Pancreas (tissue), 10 donors: ENCODE measurements around the gene CAPN14. TPM values are rescaled to one million over a fixed set of nuclear protein-coding genes. Genes with fewer than 3 reads are reported as not detected.

Source experiments
- ATAC-seq, 4 donors: fragments of 200-7000 bp; cut with Tn5 transposase; one replicate each; pipeline versions ENCODE4 v1.8.0 to v1.9.1; 2020; ENCODE audit warnings: mild to moderate bottlenecking in 4 of 4, moderate library complexity in 4 of 4
- DNase-seq, 6 donors: peaks; one replicate each; pipeline ENCODE4 v3.0.0-alpha.2; 2020
- FAIRE-seq: peaks from 2 replicates; lab custom pipeline; 2012; peaks lifted over from hg19 to GRCh38; lab: Jason Lieb, UNC
- H3K27ac ChIP-seq, 4 donors: fragments of 200-600 bp; sonication (generic); 1 replicate in 3 of 4; 2 replicates in 1 of 4; pipeline versions ENCODE4 v1.5.0 to v1.8.0; 2020
- H3K27me3 ChIP-seq, 4 donors: fragments of 200-600 bp; one replicate each; pipeline ENCODE4 v1.8.0; 2021
- H3K36me3 ChIP-seq, 3 donors: fragments of 200-600 bp; sonication (generic) in 1 of 3; one replicate each; pipeline versions ENCODE4 v1.5.0 to v1.8.0; 2020 to 2021
- H3K4me1 ChIP-seq, 3 donors: fragments of 200-600 bp; one replicate each; pipeline ENCODE4 v1.8.0; 2021
- H3K4me3 ChIP-seq, 4 donors: fragments of 200-600 bp; sonication (generic) in 2 of 4; one replicate each; pipeline versions ENCODE4 v1.5.0 to v1.8.0; 2020 to 2021
- H3K9me3 ChIP-seq, 4 donors: fragments of 200-600 bp; one replicate each; pipeline ENCODE4 v1.8.0; 2021
- WGBS, 2 donors: extraction: QIAGEN DNeasy Blood & Tissue Kit; methylation state at CpG; one replicate each; pipeline ENCODE4 v1.1.7; 2013; 5-methylcytosine and 5-hydroxymethylcytosine counted together
- intact Hi-C, 3 donors: fragments of 100-400 bp; cut with DNase I; formaldehyde crosslinking; loops; one replicate each; pipeline versions ENCODE4 v1.11.1 to v1.14.2; 2022
- polyA plus RNA-seq, 2 donors: library from polyadenylated mRNA; stranded (reverse); fragments of 200-250 nt; gene quantifications; one replicate each; pipeline ENCODE4 v1.2.3, GENCODE V29; 2013
- total RNA-seq, 6 donors: library from RNA; stranded (reverse); fragmentation: NEBNext Ultra II Directional in 4 of 6; extraction: Animal tissue kit (Norgen Biotek cat#: 25700) in 4 of 6; gene quantifications; one replicate each; pipeline versions ENCODE4 v1.2.1 to v1.2.4, GENCODE V29; 2021 to 2023
- TF ChIP-seq, protein P1 (sequence below), 4 donors: fragments of 200-600 bp; sonication (generic) in 3 of 4; IDR thresholded peaks; one replicate each; pipeline versions ENCODE4 v1.5.0 to v1.8.0; 2021; ENCODE audit warnings: antibody characterized with exemption in 4 of 4
- donor health status: healthy with polysubstance abuse.
- donor health status: DM: no; HTN: no; CAD: no; lungs with moderate emphysema.
- donor health status: DM: no; HTN: no; CAD: no.
- donor health status: control.
- donor health status: control.
- donor health status: Bipolar disorder and iron deficiency.
- donor health status: DM: yes; HTN: yes; CAD: no.
- donor health status: DM: no; HTN: no; CAD: no.
- donor health status: DM: no; HTN: no; CAD: no.
- donor health status: DM: yes; HTN: yes; CAD: no.

The CAPN14 gene
- total and polyA plus RNA-seq, 8 donors: 0.06 to 0.08 (median 0.07) TPM; not detected in 5

DNA sequence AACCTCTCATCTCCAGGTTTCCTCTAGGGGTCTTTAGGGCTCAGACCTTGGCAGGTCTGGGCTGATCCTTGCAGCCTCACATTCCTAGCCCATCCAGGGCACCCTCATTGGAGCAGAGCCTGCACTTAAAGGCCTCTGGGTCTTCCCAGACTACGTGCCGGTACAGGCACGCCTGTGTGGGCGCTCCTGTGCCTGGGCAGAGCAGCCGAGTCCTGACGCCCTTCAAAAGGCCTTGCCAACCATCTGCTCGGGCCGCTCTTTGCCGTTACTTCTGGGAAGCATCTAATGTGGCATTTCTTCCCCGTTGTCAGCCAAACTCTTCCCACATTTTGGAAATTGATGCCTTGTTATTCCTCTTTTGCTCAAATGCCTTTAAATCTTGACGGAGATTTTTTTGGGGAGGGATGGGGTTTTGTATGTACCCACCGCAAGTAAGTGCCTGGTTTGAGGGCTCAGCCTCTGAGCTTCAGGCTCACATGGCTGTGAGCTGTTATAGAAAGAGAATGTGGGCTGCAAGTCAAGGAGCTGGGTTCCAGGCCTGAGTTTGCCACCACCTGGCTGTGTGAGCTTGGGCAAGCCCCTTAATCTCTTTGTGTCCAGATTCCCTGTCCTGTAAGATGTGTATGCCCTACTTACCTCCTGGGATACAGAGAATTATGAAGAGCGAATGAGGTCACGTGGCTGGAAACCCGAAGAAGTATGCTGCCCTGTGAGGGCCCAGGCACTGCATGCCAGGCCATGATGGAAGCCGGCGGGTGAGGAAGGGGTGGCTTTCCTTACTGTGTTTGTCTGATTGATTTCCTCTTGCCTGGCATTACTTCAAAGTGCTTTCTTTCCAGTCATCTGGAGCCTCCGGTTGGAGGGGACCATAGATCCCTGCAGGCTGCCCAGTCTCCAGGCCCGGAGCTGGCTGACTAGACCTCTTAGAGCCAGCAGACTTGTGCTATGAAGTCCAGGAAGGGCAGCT lies 37.2 kb upstream of the CAPN14 start:
- Histone ChIP-seq H3K36me3 (no peaks in the 10 kb centered on the region), H3K27me3 (no peaks in the 10 kb centered on the region), H3K4me1 (no peaks in the 10 kb centered on the region), H3K27ac (no peak overlapping the region), H3K4me3 (no peak overlapping the region), H3K9me3 (no peaks in the 10 kb centered on the region)
- FAIRE-seq (no peak), ATAC-seq (no peak), DNase-seq (no peak)
- intact Hi-C loops: no loop called here
- 83 to 86% methylated on average over 19 of the region's 19 CpGs for WGBS, 2 donors
- TF ChIP-seq, protein P1, sequence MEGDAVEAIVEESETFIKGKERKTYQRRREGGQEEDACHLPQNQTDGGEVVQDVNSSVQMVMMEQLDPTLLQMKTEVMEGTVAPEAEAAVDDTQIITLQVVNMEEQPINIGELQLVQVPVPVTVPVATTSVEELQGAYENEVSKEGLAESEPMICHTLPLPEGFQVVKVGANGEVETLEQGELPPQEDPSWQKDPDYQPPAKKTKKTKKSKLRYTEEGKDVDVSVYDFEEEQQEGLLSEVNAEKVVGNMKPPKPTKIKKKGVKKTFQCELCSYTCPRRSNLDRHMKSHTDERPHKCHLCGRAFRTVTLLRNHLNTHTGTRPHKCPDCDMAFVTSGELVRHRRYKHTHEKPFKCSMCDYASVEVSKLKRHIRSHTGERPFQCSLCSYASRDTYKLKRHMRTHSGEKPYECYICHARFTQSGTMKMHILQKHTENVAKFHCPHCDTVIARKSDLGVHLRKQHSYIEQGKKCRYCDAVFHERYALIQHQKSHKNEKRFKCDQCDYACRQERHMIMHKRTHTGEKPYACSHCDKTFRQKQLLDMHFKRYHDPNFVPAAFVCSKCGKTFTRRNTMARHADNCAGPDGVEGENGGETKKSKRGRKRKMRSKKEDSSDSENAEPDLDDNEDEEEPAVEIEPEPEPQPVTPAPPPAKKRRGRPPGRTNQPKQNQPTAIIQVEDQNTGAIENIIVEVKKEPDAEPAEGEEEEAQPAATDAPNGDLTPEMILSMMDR (IDR thresholded peaks at IDR 0.05): no peak

- TF ChIP-seq, protein P1 (IDR thresholded peaks at IDR 0.05): no peak
These were observed 36.2 kb upstream of the CAPN14 start for GRCh38 chr2:31253356-31254131.

DNA sequence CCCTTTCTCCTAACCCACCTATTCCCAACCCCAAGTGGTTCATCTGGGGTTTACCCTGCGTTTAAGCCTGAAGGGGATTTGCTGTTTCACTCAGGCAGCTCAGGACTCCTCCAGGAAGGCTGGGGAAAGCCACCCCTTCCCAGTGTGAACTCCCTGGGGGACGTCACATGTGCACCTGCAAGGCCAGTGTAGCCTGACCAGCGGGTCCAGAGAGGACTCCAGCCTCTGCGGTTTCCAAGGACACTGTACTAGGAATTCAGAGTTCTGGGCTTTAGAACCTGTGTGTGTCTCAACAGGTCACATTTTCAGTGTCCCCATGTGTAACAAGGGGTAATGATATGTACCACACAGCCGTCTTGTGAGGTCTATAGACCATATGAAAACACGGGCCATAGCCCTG lies 34.5 kb upstream of the CAPN14 start:
- Histone ChIP-seq H3K27ac (no peak overlapping the region), H3K4me3 (no peak overlapping the region), H3K36me3 (no peaks in the 10 kb centered on the region), H3K27me3 (no peaks in the 10 kb centered on the region), H3K4me1 (no peaks in the 10 kb centered on the region), H3K9me3 (no peaks in the 10 kb centered on the region)
- ATAC-seq: no peak
- intact Hi-C loops: no loop called here
- TF ChIP-seq, protein P1 (IDR thresholded peaks at IDR 0.05): no peak
- no peak for FAIRE-seq
- DNase-seq: no peak
- 67 to 74% methylated on average over 6 of the region's 6 CpGs for WGBS, 2 donors

More at GRCh38 chr2:31253356-31254131, 36.2 kb upstream of the CAPN14 start:
- H3K36me3 ChIP-seq: no peaks in the 10 kb centered on the region
- 76 to 84% methylated on average over 13 of the region's 13 CpGs for WGBS, 2 donors
- H3K9me3 ChIP-seq: no peaks in the 10 kb centered on the region
- H3K4me1 ChIP-seq: no peaks in the 10 kb centered on the region
- no peak overlapping the region for H3K27ac ChIP-seq
- no peak for ATAC-seq
- FAIRE-seq: no peak
- no peak for DNase-seq
- intact Hi-C loops: no loop called here
- no peaks in the 10 kb centered on the region for H3K27me3 ChIP-seq
- H3K4me3 ChIP-seq: no peak overlapping the region

DNA sequence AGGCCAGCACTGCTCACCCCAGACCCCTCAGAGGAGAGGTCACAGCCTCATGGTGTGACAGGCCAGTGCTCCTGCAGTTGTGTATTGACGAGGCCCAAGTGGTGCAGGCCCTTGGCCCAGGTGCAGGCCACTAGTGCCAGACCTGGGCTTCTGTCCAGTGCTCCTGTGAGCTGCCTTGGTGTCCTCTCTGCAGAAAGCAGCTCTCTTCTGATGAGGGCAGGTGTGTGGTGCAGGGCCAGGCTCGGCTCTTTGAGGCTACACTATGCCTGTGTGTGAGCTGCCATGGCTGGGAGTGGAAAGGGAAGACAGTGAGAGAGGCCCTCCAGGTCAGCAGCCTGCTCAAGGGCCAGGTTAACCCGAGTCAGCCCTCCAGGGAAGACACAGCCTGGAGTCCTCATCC lies 33.7 kb upstream of the CAPN14 start:
- Histone ChIP-seq H3K4me1 (no peaks in the 10 kb centered on the region), H3K27ac (no peak overlapping the region), H3K4me3 (no peak overlapping the region), H3K36me3 (no peaks in the 10 kb centered on the region), H3K27me3 (no peaks in the 10 kb centered on the region), H3K9me3 (no peaks in the 10 kb centered on the region)
- intact Hi-C loops: no loop called here
- FAIRE-seq (no peak), DNase-seq (no peak), ATAC-seq (no peak)
- TF ChIP-seq, protein P1 (IDR thresholded peaks at IDR 0.05): no peak
- 80 to 86% methylated on average over 3 of the region's 3 CpGs for whole genome bisulfite sequencing, 2 donors
